SW480 (cell line): ENCODE results near the gene SURF1.
"Not testable (repeated sequence)": the region's sequence is repeated elsewhere in the genome, so short reads cannot be mapped to it uniquely, and the experiment has no call there.

ENCODE experiments used
- DNase-seq: peaks from one replicate; pipeline ENCODE4 v3.0.0-alpha.2; 2016; ENCODE audit warnings: low spot score

The SURF1 gene

GRCh38 chr9:133342570-133342969 is 13.7 kb downstream of the SURF1 start:
- no peak for DNase-seq

- DNase-seq = no peak
Observed at GRCh38 chr9:133342069-133342406, 14.2 kb downstream of the SURF1 start.

- DNase-seq = no peak
Observed at GRCh38 chr9:133341369-133342068, 14.8 kb downstream of the SURF1 start.

- no peak for DNase-seq
Observed at GRCh38 chr9:133340916-133341315, 15.4 kb downstream of the SURF1 start.

- no peak for DNase-seq
Observed at GRCh38 chr9:133340256-133340655, 16.0 kb downstream of the SURF1 start.

- no peak for DNase-seq
Observed at GRCh38 chr9:133339641-133340040, 16.6 kb downstream of the SURF1 start.

GRCh38 chr9:133335924-133336811 is 20.1 kb downstream of the SURF1 start, which contains the start of gene SURF6:
Gene SURF6, minus strand, starts transcription at chr9:133336188. Its CDS starts 56 bp downstream, at chr9:133336132.
- DNase-seq = peak; percentile 90

- DNase-seq = not testable (repeated sequence)
Observed at GRCh38 chr9:133334888-133335287, 21.4 kb downstream of the SURF1 start.

- no peak for DNase-seq
Observed at GRCh38 chr9:133334161-133334560, 22.1 kb downstream of the SURF1 start.

GRCh38 chr9:133333566-133333965 is 22.7 kb downstream of the SURF1 start:
- DNase-seq = no peak

- no peak for DNase-seq
Observed at GRCh38 chr9:133333011-133333410, 23.3 kb downstream of the SURF1 start.

- no peak for DNase-seq
Observed at GRCh38 chr9:133332381-133332730, 23.9 kb downstream of the SURF1 start.

GRCh38 chr9:133331641-133332380 is 24.5 kb downstream of the SURF1 start:
- DNase-seq = no peak

- no peak for DNase-seq
Observed at GRCh38 chr9:133331221-133331620, 25.1 kb downstream of the SURF1 start.

- peak; percentile 36 for DNase-seq
Observed at GRCh38 chr9:133329306-133330156, 26.8 kb downstream of the SURF1 start.

- DNase-seq = no peak
Observed at GRCh38 chr9:133327834-133328484, 28.3 kb downstream of the SURF1 start.

GRCh38 chr9:133327021-133327420 is 29.3 kb downstream of the SURF1 start:
- DNase-seq = not testable (repeated sequence)

GRCh38 chr9:133323991-133324703 is 32.1 kb downstream of the SURF1 start:
- DNase-seq = no peak

- no peak for DNase-seq
Observed at GRCh38 chr9:133323211-133323610, 33.1 kb downstream of the SURF1 start.

- DNase-seq = no peak
Observed at GRCh38 chr9:133322701-133323100, 33.6 kb downstream of the SURF1 start.
